22Rv1 (cell line): ENCODE measurements around the gene NFKB1.

Source experiments
- ZFX ChIP-seq: fragments of 450-650 bp; IDR thresholded peaks from 2 replicates; pipeline ENCODE4 v1.6.1; 2017; ENCODE audit warnings: antibody characterized with exemption, borderline replicate concordance
- TF ChIP-seq, protein P1 (sequence below): fragments of 450-650 bp; IDR thresholded peaks from 2 replicates; pipeline ENCODE4 v1.5.1; 2017; ENCODE audit warnings: mild to moderate bottlenecking

DNA sequence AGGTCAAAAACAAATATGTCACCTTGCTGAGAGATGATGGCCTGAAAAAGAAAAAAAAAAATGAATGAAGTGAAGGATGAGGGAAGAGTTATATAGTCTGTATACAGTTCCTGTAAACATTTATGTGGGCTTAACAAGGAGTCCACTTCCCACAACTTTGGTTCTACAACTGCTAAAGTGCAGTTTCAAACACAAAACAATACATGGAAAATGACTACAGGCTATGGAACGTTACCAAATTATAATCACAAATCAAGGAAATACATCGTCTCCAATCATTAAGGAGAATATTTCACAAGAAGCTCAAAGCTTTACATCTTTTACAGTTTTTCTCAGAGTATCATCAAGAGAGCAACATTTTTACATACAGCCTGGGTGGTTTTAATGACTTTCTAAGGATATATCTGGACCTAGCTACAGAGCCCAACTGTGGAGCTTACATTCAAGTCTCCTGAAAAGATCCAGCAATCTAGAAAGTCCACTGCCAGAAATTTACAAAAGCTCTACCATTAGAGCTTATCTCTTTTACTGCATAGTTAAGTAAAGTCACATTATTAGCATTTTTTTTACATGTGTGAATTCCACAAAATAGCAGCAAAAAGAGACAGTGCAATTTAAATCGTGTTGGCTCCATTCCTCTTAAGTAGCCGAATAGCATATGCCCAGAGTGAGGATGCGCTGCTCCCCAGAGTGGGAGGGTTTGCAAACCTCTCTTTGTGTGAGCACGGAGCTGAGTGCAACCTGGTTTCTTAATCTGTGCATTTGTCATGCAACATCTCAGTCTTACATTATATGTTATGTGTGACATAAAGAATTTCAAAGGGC is 131.3 kb downstream of the NFKB1 start:
- TF ChIP-seq, protein P1, sequence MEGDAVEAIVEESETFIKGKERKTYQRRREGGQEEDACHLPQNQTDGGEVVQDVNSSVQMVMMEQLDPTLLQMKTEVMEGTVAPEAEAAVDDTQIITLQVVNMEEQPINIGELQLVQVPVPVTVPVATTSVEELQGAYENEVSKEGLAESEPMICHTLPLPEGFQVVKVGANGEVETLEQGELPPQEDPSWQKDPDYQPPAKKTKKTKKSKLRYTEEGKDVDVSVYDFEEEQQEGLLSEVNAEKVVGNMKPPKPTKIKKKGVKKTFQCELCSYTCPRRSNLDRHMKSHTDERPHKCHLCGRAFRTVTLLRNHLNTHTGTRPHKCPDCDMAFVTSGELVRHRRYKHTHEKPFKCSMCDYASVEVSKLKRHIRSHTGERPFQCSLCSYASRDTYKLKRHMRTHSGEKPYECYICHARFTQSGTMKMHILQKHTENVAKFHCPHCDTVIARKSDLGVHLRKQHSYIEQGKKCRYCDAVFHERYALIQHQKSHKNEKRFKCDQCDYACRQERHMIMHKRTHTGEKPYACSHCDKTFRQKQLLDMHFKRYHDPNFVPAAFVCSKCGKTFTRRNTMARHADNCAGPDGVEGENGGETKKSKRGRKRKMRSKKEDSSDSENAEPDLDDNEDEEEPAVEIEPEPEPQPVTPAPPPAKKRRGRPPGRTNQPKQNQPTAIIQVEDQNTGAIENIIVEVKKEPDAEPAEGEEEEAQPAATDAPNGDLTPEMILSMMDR: no peak
- TF ChIP-seq ZFX: no peak
